HepG2 (cell line): ENCODE data around the gene HDGFL2.

Experiments used
- CHD4 ChIP-seq: fragments of 200-600 bp; sonication (generic); IDR thresholded peaks from 2 replicates; pipeline ENCODE4 v1.7.0; 2017; ENCODE audit warnings: mild to moderate bottlenecking, low read length, borderline replicate concordance
- JUN ChIP-seq: sonication (generic); formaldehyde crosslinking; IDR thresholded peaks from 2 replicates; pipeline ENCODE4 v1.4.0; 2020; ENCODE audit warnings: mild to moderate bottlenecking, missing genetic modification reagents
- MXD4 ChIP-seq: IDR thresholded peaks from 2 replicates; pipeline ENCODE4 v1.6.1; 2016; ENCODE audit warnings: mild to moderate bottlenecking, missing biosample characterization, missing genetic modification reagents
- MXI1 ChIP-seq: IDR thresholded peaks from 3 replicates; pipeline ENCODE4 v1.6.1; 2012; ENCODE audit warnings: low read depth, low read length, inconsistent platforms, borderline replicate concordance
- PHF8 ChIP-seq: sonication (generic); formaldehyde crosslinking; IDR thresholded peaks from 2 replicates; pipeline ENCODE4 v1.5.0; 2020; ENCODE audit warnings: missing genetic modification reagents
- POLR2A ChIP-seq, 2 experiments: IDR thresholded peaks; 2 replicates each; pipeline ENCODE4 v1.6.1; 2011; ENCODE audit warnings: low read depth in 2 of 2, low read length in 2 of 2, mild to moderate bottlenecking in 1 of 2, moderate library complexity in 1 of 2; ENCODE audit not compliant: insufficient read depth in 1 of 2
- POLR2AphosphoS5 ChIP-seq: IDR thresholded peaks from 2 replicates; pipeline ENCODE4 v1.6.1; 2012; ENCODE audit warnings: low read depth, low read length
- SNAPC5 ChIP-seq: sonication (generic); formaldehyde crosslinking; IDR thresholded peaks from 2 replicates; pipeline ENCODE4 v1.8.1; 2023; ENCODE audit warnings: mild to moderate bottlenecking, missing genetic modification reagents, borderline replicate concordance
- TBL1XR1 ChIP-seq: fragments of 150-350 bp; IDR thresholded peaks from 2 replicates; pipeline ENCODE4 v1.6.1; 2014; ENCODE audit warnings: borderline replicate concordance, low read length; ENCODE audit not compliant: partially characterized antibody
- ZNF263 ChIP-seq: sonication (generic); formaldehyde crosslinking; IDR thresholded peaks from 2 replicates; pipeline ENCODE4 v1.4.0; 2020; ENCODE audit warnings: missing genetic modification reagents
- ZNF550 ChIP-seq: sonication (generic); formaldehyde crosslinking; IDR thresholded peaks from 2 replicates; pipeline ENCODE4 v1.4.0; 2020; ENCODE audit warnings: mild to moderate bottlenecking, missing genetic modification reagents, borderline replicate concordance
- ZSCAN29 ChIP-seq: sonication (generic); formaldehyde crosslinking; conservative IDR thresholded peaks from 2 replicates; pipeline ENCODE4 v1.4.0; 2020; ENCODE audit warnings: mild to moderate bottlenecking, missing genetic modification reagents

GRCh38 chr19:4464815-4465581, 7.1 kb upstream of the HDGFL2 start:
- TF ChIP-seq MXD4, result no peak
- no peak for TF ChIP-seq JUN (CRISPR knock-in tag)
- no peak for TF ChIP-seq SNAPC5 (CRISPR knock-in tag)
- TF ChIP-seq CHD4, result no peak
- no peak for TF ChIP-seq ZNF550 (CRISPR knock-in tag)
- no peak for TF ChIP-seq ZSCAN29 (CRISPR knock-in tag)
- TF ChIP-seq TBL1XR1, result no peak
- no peak for TF ChIP-seq PHF8 (CRISPR knock-in tag)
- no peak for TF ChIP-seq POLR2AphosphoS5
- TF ChIP-seq ZNF263 (CRISPR knock-in tag), result no peak
- no peak for TF ChIP-seq MXI1
- TF ChIP-seq POLR2A (IDR thresholded peaks at IDR 0.05; ENCODE audit: insufficient read depth in 1 of 2, low read depth in 2 of 2, low read length in 2 of 2), result no peak
